GM13976 (cell line): ENCODE data around the gene INSC.

Experiments used
- DNase-seq: peaks from one replicate; pipeline ENCODE4 v3.0.0; 2012; ENCODE audit warnings: low spot score
- CTCF ChIP-seq: IDR thresholded peaks from 2 replicates; pipeline ENCODE4 v1.5.1; 2012; ENCODE audit warnings: borderline replicate concordance, mild to moderate bottlenecking; ENCODE audit not compliant: insufficient read depth; ENCODE audit errors: extremely low read depth, missing control alignments, control extremely low read depth
- in situ Hi-C: fragments of 300-500 bp; cut with MboI; formaldehyde crosslinking; loops from one replicate; pipeline ENCODE4 v1.12.0; 2022; ENCODE audit warnings: low sequenced_read_pairs, mixed read lengths, inconsistent platforms; ENCODE audit not compliant: unreplicated experiment

INSC gene

DNA sequence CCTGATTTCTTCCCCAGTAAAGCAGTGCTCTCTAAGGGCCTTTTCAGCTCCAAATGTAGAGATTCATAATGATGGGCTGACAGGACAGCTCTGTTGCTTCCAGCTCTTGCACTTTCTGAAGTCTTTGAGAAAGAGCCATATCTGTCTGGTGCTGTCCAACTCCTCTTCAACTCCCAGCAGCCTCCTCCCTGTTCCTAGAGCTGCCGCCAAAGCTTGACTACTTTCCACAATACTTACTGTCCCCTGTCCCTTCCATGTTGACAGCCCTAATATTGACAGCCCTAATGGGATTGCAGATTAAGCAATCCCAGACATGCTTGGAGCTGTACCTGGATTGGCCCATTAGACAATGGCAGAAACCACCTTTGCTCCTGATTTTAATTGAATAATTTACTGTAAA, 29.6 kb downstream of the INSC start:
- in situ Hi-C loops, result no loop called here
- DNase-seq, result no peak
- TF ChIP-seq CTCF, result no peak

GRCh38 chr11:15145151-15145550, 30.4 kb downstream of the INSC start:
- TF ChIP-seq CTCF, result no peak
- in situ Hi-C loops, result no loop called here
- no peak for DNase-seq

GRCh38 chr11:15145615-15146014, 30.9 kb downstream of the INSC start:
- TF ChIP-seq CTCF, result no peak
- no peak for DNase-seq
- in situ Hi-C loops, result no loop called here

DNA sequence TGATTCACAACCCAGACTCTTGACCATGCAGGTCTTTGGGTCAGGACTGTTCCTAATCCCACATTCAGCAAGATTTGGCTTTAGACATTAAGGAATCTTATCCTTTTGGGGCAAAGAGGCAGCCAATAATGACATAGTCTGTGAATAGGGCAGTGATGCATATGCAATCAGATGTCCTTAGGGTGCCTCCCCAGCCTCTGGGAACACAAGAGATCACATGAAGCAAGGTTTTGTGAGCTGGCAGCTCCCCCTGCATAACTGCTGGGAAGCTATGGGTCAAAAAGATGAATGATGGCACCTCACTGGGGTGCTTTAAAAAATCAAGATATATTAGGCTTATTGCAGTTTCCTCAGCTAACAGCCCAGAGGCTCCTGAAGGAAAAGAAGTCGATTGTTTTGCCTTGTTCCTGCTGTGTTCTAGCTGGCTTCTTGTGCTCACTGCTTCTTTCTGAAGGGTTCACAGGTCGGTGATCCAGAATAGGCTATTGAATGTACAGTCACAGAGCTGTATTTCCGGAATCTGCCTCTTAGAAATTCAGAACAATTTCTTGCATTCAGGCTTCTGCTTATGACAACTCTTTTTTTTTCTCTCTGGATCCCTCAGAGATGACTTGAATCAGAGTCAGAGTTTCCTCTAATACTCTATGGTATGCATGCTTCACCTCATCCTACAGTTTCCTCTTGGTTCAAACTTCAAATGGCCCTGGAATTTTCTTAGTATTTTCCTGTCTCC, 31.7 kb downstream of the INSC start:
- no peak for DNase-seq
- in situ Hi-C loops, result no loop called here
- TF ChIP-seq CTCF, result no peak

DNA sequence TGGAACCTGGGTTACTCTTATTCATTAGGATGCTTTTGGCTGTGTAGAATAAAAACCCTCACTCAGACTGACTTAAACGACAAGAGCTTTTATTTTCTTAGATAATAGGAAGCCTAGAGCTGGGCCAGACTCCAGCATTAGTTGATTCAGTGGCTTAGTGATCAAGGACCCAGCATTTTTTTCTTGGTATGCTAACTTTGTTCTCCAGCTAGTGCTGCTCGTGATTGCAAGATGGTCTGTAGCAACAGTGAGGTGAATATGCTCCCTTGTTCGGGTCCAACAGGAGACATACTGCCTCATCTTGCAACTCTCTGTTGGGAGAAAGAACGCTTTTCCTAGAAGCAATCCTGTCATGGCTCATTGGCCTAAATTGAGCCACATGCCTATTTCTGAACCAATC, 33.4 kb downstream of the INSC start:
- in situ Hi-C loops, result no loop called here
- no peak for TF ChIP-seq CTCF
- no peak for DNase-seq

- no peak for DNase-seq
- in situ Hi-C loops, result no loop called here
- no peak for TF ChIP-seq CTCF
Measured at GRCh38 chr11:15149050-15149449, 34.3 kb downstream of the INSC start.

DNA sequence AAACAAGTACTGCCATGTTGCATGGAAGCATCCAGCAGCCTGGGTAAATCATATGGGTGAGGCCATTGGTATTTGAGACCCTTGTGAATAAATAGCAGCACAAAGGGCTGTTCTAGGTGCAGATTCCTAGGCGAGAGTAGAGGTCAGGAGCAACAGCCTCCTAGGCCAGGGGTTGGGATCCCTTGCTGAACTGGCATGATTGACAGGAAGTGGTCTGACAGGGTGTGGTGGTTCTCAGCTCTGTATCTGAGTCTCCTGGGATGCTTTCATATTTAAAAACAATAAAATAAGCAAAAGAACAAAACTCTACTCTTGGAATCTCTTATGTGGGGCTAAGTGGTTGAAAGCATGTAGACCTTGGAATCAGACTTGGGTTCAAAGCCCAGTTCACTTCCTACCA, 35.8 kb downstream of the INSC start:
- no peak for DNase-seq
- in situ Hi-C loops, result loop anchor here (10.0 kb wide), 1 partner anchor 46 kb away; no protein-coding TSS in a partner anchor
- TF ChIP-seq CTCF, result no peak
